Sigmoid colon (tissue), 7 donors: ENCODE results near the gene VPS8. TPM values are rescaled to one million over a fixed set of nuclear protein-coding genes. Genes with fewer than 3 reads are reported as not detected.

Source experiments
- DNase-seq: peaks from one replicate; pipeline ENCODE4 v3.0.0-alpha.2; 2019
- H3K27ac ChIP-seq, 4 donors: fragments of 200-600 bp; sonication (generic); one replicate each; pipeline ENCODE4 v1.5.1; 2016 to 2019; ENCODE audit warnings: mild to moderate bottlenecking in 1 of 4
- H3K27me3 ChIP-seq, 3 donors: fragments of 200-600 bp; sonication (generic); one replicate each; pipeline ENCODE4 v1.5.1; 2019; ENCODE audit warnings: mild to moderate bottlenecking in 1 of 3
- H3K36me3 ChIP-seq, 4 donors: fragments of 200-600 bp; sonication (generic); one replicate each; pipeline ENCODE4 v1.5.1; 2016 to 2019
- H3K4me1 ChIP-seq, 4 donors: fragments of 200-600 bp; sonication (generic); one replicate each; pipeline ENCODE4 v1.5.1; 2017 to 2019
- H3K4me3 ChIP-seq, 4 donors: fragments of 200-600 bp; sonication (generic); one replicate each; pipeline ENCODE4 v1.5.1; 2017 to 2019; ENCODE audit warnings: mild to moderate bottlenecking in 2 of 4, moderate library complexity in 1 of 4
- H3K9me3 ChIP-seq, 4 donors: fragments of 200-600 bp in 3 of 4; sonication (generic) in 3 of 4; one replicate each; pipeline versions ENCODE4 v1.5.1 to v1.6.1; 2013 to 2019
- CTCF ChIP-seq, 4 experiments: fragments of 450-650 bp in 3 of 4; fragments of 200-600 bp in 1 of 4; IDR thresholded peaks; one replicate each; pipeline ENCODE4 v1.5.1; 2016 to 2019; ENCODE audit warnings: antibody characterized with exemption in 4 of 4, mild to moderate bottlenecking in 3 of 4, moderate library complexity in 2 of 4
- EP300 ChIP-seq, 4 donors: sonication (generic); formaldehyde crosslinking; IDR thresholded peaks; one replicate each; pipeline ENCODE4 v1.6.1; 2017; ENCODE audit warnings: antibody characterized with exemption in 4 of 4
- POLR2A ChIP-seq, 2 donors: fragments of 450-650 bp; IDR thresholded peaks; one replicate each; pipeline ENCODE4 v1.6.1; 2016; ENCODE audit warnings: antibody characterized with exemption in 2 of 2, mild to moderate bottlenecking in 2 of 2, moderate library complexity in 2 of 2
- POLR2AphosphoS5 ChIP-seq, 4 donors: sonication (generic); formaldehyde crosslinking; IDR thresholded peaks; one replicate each; pipeline ENCODE4 v1.6.1; 2017; ENCODE audit warnings: antibody characterized with exemption in 4 of 4
- WGBS, 2 donors: extraction: QIAGEN DNeasy Blood & Tissue Kit; methylation state at CpG; one replicate each; pipeline ENCODE4 v1.1.7; 2013; 5-methylcytosine and 5-hydroxymethylcytosine counted together
- intact Hi-C: fragments of 100-400 bp; cut with DNase I; formaldehyde crosslinking; loops from one replicate; pipeline ENCODE4 v1.15.1; 2023
- polyA plus RNA-seq, 3 donors: library from polyadenylated mRNA; stranded (reverse); fragments of 200-250 nt; gene quantifications; one replicate each; pipeline ENCODE4 v1.2.3, GENCODE V29; 2013
- total RNA-seq, 4 donors: library from RNA; depleted of rRNA; stranded (reverse); fragments of >200 nt; gene quantifications; one replicate each; pipeline ENCODE4 v1.1.0, GENCODE V29; 2016
- donor health status: healthy with polysubstance abuse.
- donor health status: Bipolar disorder and iron deficiency.
- donor health status: healthy.

Gene VPS8
- total and polyA plus RNA-seq, 7 donors: 12.0 to 64.5 (median 34.6) TPM

- H3K27me3 ChIP-seq: no peaks in the 10 kb centered on the region
- DNase-seq: no peak
- TF ChIP-seq EP300 (IDR thresholded peaks at IDR 0.05): no peak
- TF ChIP-seq POLR2AphosphoS5 (IDR thresholded peaks at IDR 0.05): no peak
- no peak for TF ChIP-seq CTCF (IDR thresholded peaks at IDR 0.05)
- no peak for TF ChIP-seq POLR2A (IDR thresholded peaks at IDR 0.05)
- H3K9me3 ChIP-seq: no peaks in the 10 kb centered on the region
- H3K4me1 ChIP-seq: no peaks in the 10 kb centered on the region
- no peak overlapping the region for H3K4me3 ChIP-seq
- no peak overlapping the region for H3K27ac ChIP-seq
- WGBS, 2 donors: 92 to 95% methylated on average over 2 of the region's 2 CpGs
- intact Hi-C loops: no loop called here
- H3K36me3 ChIP-seq: peaks cover 0 to 57% (median 25%) of the 10 kb centered on the region in 4 donors
These were observed 38.2 kb downstream of the VPS8 start for GRCh38 chr3:184850201-184850600.

- WGBS, 2 donors: 97 to 99% methylated on average over 2 of the region's 2 CpGs
- Histone ChIP-seq H3K9me3 (no peaks in the 10 kb centered on the region), H3K4me1 (no peaks in the 10 kb centered on the region), H3K27ac (no peak overlapping the region), H3K4me3 (no peak overlapping the region), H3K27me3 (no peaks in the 10 kb centered on the region), H3K36me3 (peaks cover 0 to 99% (median 24%) of the 10 kb centered on the region in 4 donors)
- intact Hi-C loops: no loop called here
- no peak for TF ChIP-seq CTCF (IDR thresholded peaks at IDR 0.05)
- TF ChIP-seq POLR2A (IDR thresholded peaks at IDR 0.05): no peak
- TF ChIP-seq POLR2AphosphoS5 (IDR thresholded peaks at IDR 0.05): no peak
- TF ChIP-seq EP300 (IDR thresholded peaks at IDR 0.05): no peak
- no peak for DNase-seq
These were observed 45.1 kb downstream of the VPS8 start for GRCh38 chr3:184857099-184857498.

- Histone ChIP-seq H3K4me3 (no peak overlapping the region), H3K9me3 (no peaks in the 10 kb centered on the region), H3K36me3 (peaks cover 0 to 83% (median 5%) of the 10 kb centered on the region in 4 donors), H3K4me1 (no peaks in the 10 kb centered on the region), H3K27me3 (no peaks in the 10 kb centered on the region), H3K27ac (no peak overlapping the region)
- intact Hi-C loops: no loop called here
- TF ChIP-seq EP300 (IDR thresholded peaks at IDR 0.05) (no peak), POLR2AphosphoS5 (IDR thresholded peaks at IDR 0.05) (no peak)
- no peak for DNase-seq
These were observed 52.0 kb downstream of the VPS8 start for GRCh38 chr3:184864000-184864399.

GRCh38 chr3:184868477-184868876 is 56.5 kb downstream of the VPS8 start:
- intact Hi-C loops: no loop called here
- WGBS, 2 donors: 88 to 89% methylated on average over 2 of the region's 2 CpGs

GRCh38 chr3:184872200-184872599 is 60.2 kb downstream of the VPS8 start:
- 66 to 71% methylated on average over 4 of the region's 4 CpGs for WGBS, 2 donors
- no peak for DNase-seq
- no peaks in the 10 kb centered on the region for H3K9me3 ChIP-seq
- H3K27ac ChIP-seq: no peak overlapping the region
- H3K4me3 ChIP-seq: no peak overlapping the region
- intact Hi-C loops: loop anchor here (10.0 kb wide), 1 partner anchor 303 kb away; no protein-coding TSS in a partner anchor
- no peaks in the 10 kb centered on the region for H3K4me1 ChIP-seq
- peaks cover 0 to 63% (median 19%) of the 10 kb centered on the region in 4 donors for H3K36me3 ChIP-seq
- TF ChIP-seq EP300 (IDR thresholded peaks at IDR 0.05): no peak
- no peak for TF ChIP-seq POLR2A (IDR thresholded peaks at IDR 0.05)
- TF ChIP-seq CTCF (IDR thresholded peaks at IDR 0.05): no peak
- no peak for TF ChIP-seq POLR2AphosphoS5 (IDR thresholded peaks at IDR 0.05)
- no peaks in the 10 kb centered on the region for H3K27me3 ChIP-seq

More at GRCh38 chr3:184868477-184868876, 56.5 kb downstream of the VPS8 start:
- DNase-seq: no peak
- Histone ChIP-seq H3K27ac (no peak overlapping the region), H3K27me3 (no peaks in the 10 kb centered on the region), H3K9me3 (no peaks in the 10 kb centered on the region), H3K4me1 (no peaks in the 10 kb centered on the region), H3K36me3 (peaks cover 0 to 76% (median 16%) of the 10 kb centered on the region in 4 donors), H3K4me3 (no peak overlapping the region)
- TF ChIP-seq EP300 (IDR thresholded peaks at IDR 0.05) (no peak), POLR2AphosphoS5 (IDR thresholded peaks at IDR 0.05) (no peak), POLR2A (IDR thresholded peaks at IDR 0.05) (no peak), CTCF (IDR thresholded peaks at IDR 0.05) (no peak)
